ENCODE data around the gene ZNF234. TPM values are rescaled to one million over a fixed set of nuclear protein-coding genes. Genes with fewer than 3 reads are reported as not detected.

Gene ZNF234
- total RNA-seq, result 1 to 10 TPM in 3 of 4 donors, under 1 TPM in 1; 0.88 to 8.4 (median 3.4) TPM

- Histone ChIP-seq H3K9me3 (no peaks in the 10 kb centered on the region), H3K4me1 (peaks cover 0 to 24% (median 8%) of the 10 kb centered on the region in 3 donors), H3K27ac (peak within 1 kb of the TSS; percentile 76 to 86 (median 82)), H3K36me3 (peaks cover 0 to 26% (median 15%) of the 10 kb centered on the region in 3 donors), H3K27me3 (no peaks in the 10 kb centered on the region), H3K4me3 (peak within 1 kb of the TSS; percentile 83 to 95 (median 90))
- no peak for DNase-seq
- intact Hi-C loops (cut with DNase I), result no loop called here
- no peak for TF ChIP-seq CTCF (IDR thresholded peaks at IDR 0.05)
- TF ChIP-seq POLR2A (IDR thresholded peaks at IDR 0.05), result peak in 1 of 4 donors; percentile 15
- WGBS, 2 donors, result 2 to 4% methylated on average over 16 to 23 of the region's 52 CpGs
These were observed at the start of gene ZNF234 for GRCh38 chr19:44141191-44142058. Gene ZNF234 (plus strand): TSS chr19:44141554. CDS start chr19:44144633, 3,079 bp downstream.

DNA sequence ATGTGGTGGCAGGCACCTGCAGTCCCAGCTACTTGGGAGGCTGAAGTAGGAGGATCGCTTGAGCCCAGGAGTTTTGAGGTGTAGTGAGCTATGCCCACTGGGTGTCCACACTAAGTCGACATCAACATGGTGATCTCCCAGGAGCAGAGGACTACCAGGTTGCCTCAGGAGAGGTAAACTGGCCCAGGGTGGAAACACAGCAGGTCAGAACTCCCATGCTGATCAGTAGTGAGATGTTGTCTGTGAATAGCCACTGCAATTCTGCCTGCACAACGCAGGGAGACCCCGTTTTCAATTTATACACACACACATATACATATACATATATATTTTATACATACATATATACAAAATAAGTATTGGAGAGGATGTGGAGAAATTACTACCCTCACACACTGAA lies 49.2 kb upstream of the ZNF234 start:
- 70% methylated on average over 4 of the region's 4 CpGs for WGBS, 2 donors
- intact Hi-C loops (cut with DNase I), result no loop called here

GRCh38 chr19:44093931-44094765 lies 47.2 kb upstream of the ZNF234 start, which contains the start of gene ZNF224:
Gene ZNF224 (plus strand): TSS chr19:44094361. CDS start chr19:44097874, 3,513 bp downstream.
- H3K4me1 ChIP-seq, result peaks cover 0 to 15% (median 2%) of the 10 kb centered on the region in 3 donors
- 1 to 2% methylated on average over 12 to 20 of the region's 50 CpGs for WGBS, 2 donors
- no peaks in the 10 kb centered on the region for H3K27me3 ChIP-seq
- TF ChIP-seq POLR2A (IDR thresholded peaks at IDR 0.05) (peak in 1 of 4 donors; percentile 16), CTCF (IDR thresholded peaks at IDR 0.05) (no peak)
- intact Hi-C loops (cut with DNase I), result no loop called here
- peaks cover 0 to 9% (median 8%) of the 10 kb centered on the region in 3 donors for H3K9me3 ChIP-seq
- peak within 1 kb of the TSS; percentile 67 to 83 (median 79) for H3K27ac ChIP-seq
- DNase-seq, result peak; percentile 51
- H3K4me3 ChIP-seq, result peak within 1 kb of the TSS; percentile 65 to 91 (median 78)
- H3K36me3 ChIP-seq, result peaks cover 0 to 30% (median 3%) of the 10 kb centered on the region in 3 donors

More for the DNA sequence above, 49.2 kb upstream of the ZNF234 start:
- Histone ChIP-seq H3K27ac (no peak overlapping the region), H3K4me1 (peaks cover 0 to 15% (median 2%) of the 10 kb centered on the region in 3 donors), H3K4me3 (no peak overlapping the region), H3K9me3 (peaks cover 0 to under 1% (median 0%) of the 10 kb centered on the region in 3 donors), H3K27me3 (no peaks in the 10 kb centered on the region), H3K36me3 (peaks cover 0 to 24% (median 0%) of the 10 kb centered on the region in 3 donors)
- DNase-seq, result no peak
- no peak for TF ChIP-seq POLR2A (IDR thresholded peaks at IDR 0.05)
- no peak for TF ChIP-seq CTCF (IDR thresholded peaks at IDR 0.05)

DNA sequence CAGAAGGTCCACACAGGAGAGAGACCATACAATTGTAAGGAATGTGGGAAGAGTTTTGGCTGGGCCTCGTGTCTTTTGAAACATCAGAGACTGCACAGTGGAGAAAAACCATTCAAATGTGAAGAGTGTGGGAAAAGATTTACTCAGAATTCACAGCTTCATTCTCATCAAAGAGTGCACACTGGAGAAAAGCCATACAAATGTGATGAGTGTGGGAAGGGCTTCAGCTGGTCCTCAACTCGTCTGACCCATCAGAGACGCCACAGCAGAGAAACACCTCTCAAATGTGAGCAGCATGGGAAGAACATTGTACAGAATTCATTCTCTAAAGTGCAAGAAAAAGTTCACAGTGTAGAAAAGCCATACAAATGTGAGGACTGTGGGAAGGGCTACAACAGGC lies 33.6 kb upstream of the ZNF234 start:
- Histone ChIP-seq H3K27me3 (no peaks in the 10 kb centered on the region), H3K36me3 (peaks cover 5 to 56% (median 14%) of the 10 kb centered on the region in 3 donors), H3K4me3 (no peak overlapping the region), H3K9me3 (peaks cover 10 to 84% (median 69%) of the 10 kb centered on the region in 3 donors), H3K4me1 (peaks cover 0 to 11% (median 9%) of the 10 kb centered on the region in 3 donors), H3K27ac (no peak overlapping the region)
- DNase-seq, result no peak
- WGBS, 2 donors, result 84 to 88% methylated on average over 3 of the region's 3 CpGs
- intact Hi-C loops (cut with DNase I), result no loop called here
- no peak for TF ChIP-seq POLR2A (IDR thresholded peaks at IDR 0.05)
- no peak for TF ChIP-seq CTCF (IDR thresholded peaks at IDR 0.05)
